WI38 (cell line): ENCODE data around the gene SUCNR1.

ENCODE experiments used
- H3K4me3 ChIP-seq: 2 replicates; pipeline ENCODE4 v1.5.1; 2011; ENCODE audit warnings: low read depth, mild to moderate bottlenecking, control low read depth, low read length
- CTCF ChIP-seq: IDR thresholded peaks from 2 replicates; pipeline ENCODE4 v1.5.1; 2012; ENCODE audit warnings: low read depth, mild to moderate bottlenecking, control low read depth, low read length

The SUCNR1 gene

GRCh38 chr3:151859233-151859673, 14.2 kb upstream of the SUCNR1 start:
- no peak overlapping the region for H3K4me3 ChIP-seq
- TF ChIP-seq CTCF = no peak

- H3K4me3 ChIP-seq = no peak overlapping the region
- no peak for TF ChIP-seq CTCF
These were observed 13.5 kb upstream of the SUCNR1 start for GRCh38 chr3:151859905-151860304.

- no peak overlapping the region for H3K4me3 ChIP-seq
- TF ChIP-seq CTCF = no peak
These were observed 9.8 kb upstream of the SUCNR1 start for GRCh38 chr3:151863611-151864010.

- H3K4me3 ChIP-seq = no peak overlapping the region
- no peak for TF ChIP-seq CTCF
These were observed 8.9 kb upstream of the SUCNR1 start for GRCh38 chr3:151864423-151865101.

DNA sequence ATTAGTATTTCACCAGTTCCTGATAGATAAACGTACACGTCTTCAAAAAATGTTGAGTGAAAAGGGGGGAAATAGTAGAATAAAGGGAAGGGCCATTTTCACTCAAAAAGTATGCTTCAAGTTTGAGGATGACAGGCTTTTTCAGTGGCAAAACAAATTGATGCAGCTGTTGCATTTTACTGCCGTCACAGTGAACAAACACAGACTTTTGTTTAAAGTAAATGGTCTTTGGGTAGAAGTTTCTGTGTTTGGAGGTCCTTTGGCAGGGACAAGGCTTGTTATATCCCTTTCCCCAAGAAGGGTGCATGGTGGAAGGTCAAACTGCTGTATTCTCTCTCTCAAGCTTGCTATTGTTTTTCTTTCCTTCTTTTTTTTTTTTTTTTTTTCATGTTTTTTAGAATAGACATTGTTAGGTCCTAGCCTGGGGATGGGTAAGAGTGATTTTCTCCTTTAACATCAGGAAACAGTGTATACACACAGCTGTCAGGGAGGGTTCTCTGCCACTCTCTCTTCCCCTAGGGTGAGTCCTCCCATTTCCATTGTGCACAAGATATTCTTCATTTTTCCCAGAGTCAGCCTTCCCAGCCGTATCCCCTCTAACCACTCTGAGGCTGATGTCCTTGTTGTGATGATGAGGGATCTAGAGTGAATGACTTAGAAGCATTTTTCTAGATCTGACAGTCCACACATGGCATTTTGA, 6.6 kb upstream of the SUCNR1 start:
- H3K4me3 ChIP-seq = no peak overlapping the region
- TF ChIP-seq CTCF = no peak

GRCh38 chr3:151867666-151868065, 5.8 kb upstream of the SUCNR1 start:
- TF ChIP-seq CTCF = no peak

DNA sequence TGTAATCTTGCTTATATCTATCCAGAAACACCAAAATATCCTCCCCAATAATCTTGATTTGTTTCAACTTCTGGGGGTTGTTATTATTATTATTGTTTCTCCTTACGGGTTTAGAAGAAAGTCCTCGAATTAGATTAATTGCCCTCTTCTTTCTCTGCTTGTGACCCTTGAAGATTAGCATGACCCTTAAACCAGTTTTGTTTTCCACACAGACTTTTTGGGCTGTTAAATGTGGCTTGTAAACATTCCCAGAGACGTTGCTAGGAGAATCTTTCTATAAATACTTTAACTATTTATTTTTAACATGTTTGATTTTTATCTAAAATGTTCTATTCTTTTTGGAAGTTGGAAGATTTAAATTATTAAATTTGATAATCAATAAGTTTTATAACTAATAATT, 4.3 kb upstream of the SUCNR1 start:
- no peak for TF ChIP-seq CTCF
- no peak overlapping the region for H3K4me3 ChIP-seq

More at GRCh38 chr3:151867666-151868065, 5.8 kb upstream of the SUCNR1 start:
- H3K4me3 ChIP-seq = no peak overlapping the region
